DND-41 (cell line): Measurements from ENCODE around the gene CENPX.

ENCODE experiments used
- ATAC-seq: fragments of 200-7000 bp; cut with Tn5 transposase; 3 replicates; pipeline ENCODE4 v1.9.1; 2021; ENCODE audit warnings: low read depth; ENCODE audit not compliant: insufficient read depth
- DNase-seq: peaks from one replicate; pipeline ENCODE4 v3.0.0-alpha.2; 2020
- H2AFZ ChIP-seq: 2 replicates; pipeline ENCODE4 v1.6.0; 2012; ENCODE audit warnings: low read depth, low read length
- H3K27ac ChIP-seq: 2 replicates; pipeline ENCODE4 v1.5.1; 2012; ENCODE audit warnings: low read length, inconsistent platforms
- H3K27me3 ChIP-seq: fragments of 200-600 bp; sonication (generic); 2 replicates; pipeline ENCODE4 v1.6.0; 2012; ENCODE audit warnings: low read length, mild to moderate bottlenecking, inconsistent platforms; ENCODE audit not compliant: insufficient read depth, poor library complexity
- H3K36me3 ChIP-seq: 2 replicates; pipeline ENCODE4 v1.5.1; 2012; ENCODE audit warnings: low read length, inconsistent platforms; ENCODE audit not compliant: insufficient read depth
- H3K4me1 ChIP-seq: 2 replicates; pipeline ENCODE4 v1.5.1; 2012; ENCODE audit warnings: mild to moderate bottlenecking, low read length; ENCODE audit not compliant: insufficient read depth
- H3K4me2 ChIP-seq: 2 replicates; pipeline ENCODE4 v1.6.0; 2012; ENCODE audit warnings: mild to moderate bottlenecking, moderate library complexity, low read length, inconsistent platforms; ENCODE audit not compliant: insufficient read depth
- H3K4me3 ChIP-seq, 2 experiments: fragments of 200-600 bp in 1 of 2; shearing (Covaris generic) in 1 of 2; 2 replicates each; pipeline ENCODE4 v1.5.1; 2012 to 2016; ENCODE audit warnings: inconsistent platforms in 2 of 2, low read length in 2 of 2, mild to moderate bottlenecking in 2 of 2, low read depth in 1 of 2, moderate library complexity in 1 of 2
- H3K79me2 ChIP-seq: 2 replicates; pipeline ENCODE4 v1.6.0; 2012; ENCODE audit warnings: low read length, inconsistent platforms; ENCODE audit not compliant: insufficient read depth
- H3K9ac ChIP-seq: 2 replicates; pipeline ENCODE4 v1.6.0; 2012; ENCODE audit warnings: low read depth, mild to moderate bottlenecking, inconsistent platforms, low read length, moderate library complexity
- H3K9me3 ChIP-seq: 2 replicates; pipeline ENCODE4 v1.5.1; 2012; ENCODE audit warnings: low read length, moderate library complexity, mild to moderate bottlenecking, inconsistent platforms; ENCODE audit not compliant: insufficient read depth, severe bottlenecking
- H4K20me1 ChIP-seq: 2 replicates; pipeline ENCODE4 v1.6.0; 2012; ENCODE audit warnings: low read length; ENCODE audit not compliant: insufficient read depth
- CTCF ChIP-seq: IDR thresholded peaks from 2 replicates; pipeline ENCODE4 v1.5.1; 2012; ENCODE audit warnings: borderline replicate concordance, low read length, moderate library complexity, mild to moderate bottlenecking; ENCODE audit not compliant: poor library complexity, severe bottlenecking; ENCODE audit errors: extremely low read depth
- EZH2 ChIP-seq: IDR thresholded peaks from 3 replicates; pipeline ENCODE4 v1.6.1; 2012; ENCODE audit warnings: borderline replicate concordance, low read depth, mild to moderate bottlenecking, moderate library complexity, low read length, inconsistent platforms; ENCODE audit not compliant: severe bottlenecking

The CENPX gene

GRCh38 chr17:82018989-82019689 lies 3.5 kb downstream of the CENPX start:
- H3K9me3 ChIP-seq, result no peaks in the 10 kb centered on the region
- H3K9ac ChIP-seq, result no peak overlapping the region
- H3K4me1 ChIP-seq, result peaks cover 28% of the 10 kb centered on the region
- ATAC-seq (no peak), DNase-seq (no peak)
- no peak overlapping the region for H3K27ac ChIP-seq
- no peak overlapping the region for H3K4me3 ChIP-seq
- no peak overlapping the region for H3K4me2 ChIP-seq
- no peaks in the 10 kb centered on the region for H3K27me3 ChIP-seq
- H2AFZ ChIP-seq, result no peak overlapping the region
- peaks cover 35% of the 10 kb centered on the region for H4K20me1 ChIP-seq
- H3K36me3 ChIP-seq, result peaks cover 31% of the 10 kb centered on the region
- H3K79me2 ChIP-seq, result peaks cover 37% of the 10 kb centered on the region
- TF ChIP-seq EZH2, result no peak
- no peak for TF ChIP-seq CTCF

- no peak for DNase-seq
- peaks cover 31% of the 10 kb centered on the region for H3K36me3 ChIP-seq
- no peak overlapping the region for H3K9ac ChIP-seq
- H3K9me3 ChIP-seq, result no peaks in the 10 kb centered on the region
- H3K4me1 ChIP-seq, result peaks cover 22% of the 10 kb centered on the region
- no peak overlapping the region for H3K27ac ChIP-seq
- H3K79me2 ChIP-seq, result peaks cover 30% of the 10 kb centered on the region
- no peak overlapping the region for H3K4me3 ChIP-seq
- H3K27me3 ChIP-seq, result no peaks in the 10 kb centered on the region
- no peak for ATAC-seq
- TF ChIP-seq CTCF, result no peak
- TF ChIP-seq EZH2, result no peak
- peaks cover 35% of the 10 kb centered on the region for H4K20me1 ChIP-seq
- H3K4me2 ChIP-seq, result no peak overlapping the region
- H2AFZ ChIP-seq, result no peak overlapping the region
Measured at GRCh38 chr17:82018152-82018988, 4.3 kb downstream of the CENPX start.

GRCh38 chr17:82017612-82018151 lies 5.0 kb downstream of the CENPX start:
- Histone ChIP-seq H3K9ac (no peak overlapping the region), H3K79me2 (peaks cover 29% of the 10 kb centered on the region)

More at GRCh38 chr17:82017612-82018151, 5.0 kb downstream of the CENPX start:
- DNase-seq (no peak), ATAC-seq (no peak)
- H3K27me3 ChIP-seq, result no peaks in the 10 kb centered on the region
- no peak for TF ChIP-seq CTCF
- no peak for TF ChIP-seq EZH2
- peaks cover 22% of the 10 kb centered on the region for H3K4me1 ChIP-seq
- H3K4me3 ChIP-seq, result no peak overlapping the region
- no peak overlapping the region for H3K27ac ChIP-seq
- H3K9me3 ChIP-seq, result no peaks in the 10 kb centered on the region
- H3K4me2 ChIP-seq, result no peak overlapping the region
- H3K36me3 ChIP-seq, result peaks cover 31% of the 10 kb centered on the region
- H2AFZ ChIP-seq, result no peak overlapping the region
- H4K20me1 ChIP-seq, result peaks cover 35% of the 10 kb centered on the region
